Common myeloid progenitor, CD34-positive (primary cell): Measurements from ENCODE around the gene ISYNA1. TPM values are rescaled to one million over a fixed set of nuclear protein-coding genes. Genes with fewer than 3 reads are reported as not detected.

Source experiments
- CTCF ChIA-PET: fragments of 350-600 bp; sonication (Branson Sonifier 250); formaldehyde crosslinking; loops from one replicate; lab custom pipeline; 2021; ENCODE audit warnings: antibody characterized with exemption; lab: Charles Lee
- POLR2A ChIA-PET: fragments of 350-600 bp; sonication (Branson Sonifier 250); formaldehyde crosslinking; loops from one replicate; lab custom pipeline; 2021; ENCODE audit warnings: antibody characterized with exemption; lab: Charles Lee
- DNase-seq, 3 donors: peaks; one replicate each; pipeline versions ENCODE4 v3.0.0 to v3.0.0-alpha.2; 2013
- H3K27ac ChIP-seq, 2 experiments: 1 replicate in 1 of 2; 2 replicates in 1 of 2; pipeline ENCODE4 v1.7.0; 2013; ENCODE audit warnings: inconsistent platforms in 2 of 2, low read length in 2 of 2, mild to moderate bottlenecking in 2 of 2, low read depth in 1 of 2, moderate library complexity in 1 of 2; ENCODE audit not compliant: severe bottlenecking in 2 of 2, insufficient read depth in 1 of 2, poor library complexity in 1 of 2
- H3K27me3 ChIP-seq, 5 experiments: replicated peaks in 2 of 5; 1 replicate in 3 of 5; 2 replicates in 2 of 5; pipeline versions ENCODE4 v1.6.1 to v1.7.0; 2013; ENCODE audit warnings: low read length in 4 of 5, mild to moderate bottlenecking in 2 of 5, moderate library complexity in 2 of 5, inconsistent platforms in 1 of 5; ENCODE audit not compliant: insufficient read depth in 5 of 5, control insufficient read depth in 4 of 5
- H3K36me3 ChIP-seq, 4 experiments: 1 replicate in 2 of 4; 2 replicates in 2 of 4; pipeline versions ENCODE4 v1.6.1 to v1.7.0; 2013; ENCODE audit warnings: low read length in 3 of 4, control low read depth in 1 of 4, mild to moderate bottlenecking in 1 of 4; ENCODE audit not compliant: control insufficient read depth in 4 of 4, insufficient read depth in 4 of 4
- H3K4me1 ChIP-seq, 4 experiments: 1 replicate in 3 of 4; 2 replicates in 1 of 4; pipeline versions ENCODE4 v1.6.1 to v1.7.1; 2013; ENCODE audit warnings: low read length in 3 of 4, mild to moderate bottlenecking in 3 of 4, control low read depth in 1 of 4, inconsistent platforms in 1 of 4, moderate library complexity in 1 of 4; ENCODE audit not compliant: control insufficient read depth in 4 of 4, insufficient read depth in 4 of 4; ENCODE audit errors: control extremely low read depth in 1 of 4
- H3K4me3 ChIP-seq, 7 experiments: 1 replicate in 4 of 7; 2 replicates in 3 of 7; pipeline versions ENCODE4 v1.5.1 to v1.7.0; 2013; ENCODE audit warnings: mild to moderate bottlenecking in 7 of 7, low read length in 6 of 7, moderate library complexity in 6 of 7, inconsistent platforms in 2 of 7, low read depth in 2 of 7, control low read depth in 1 of 7; ENCODE audit not compliant: insufficient read depth in 4 of 7, control insufficient read depth in 1 of 7; ENCODE audit errors: extremely low read depth in 1 of 7
- H3K9me3 ChIP-seq, 5 experiments: 1 replicate in 4 of 5; 2 replicates in 1 of 5; pipeline versions ENCODE4 v1.6.1 to v1.7.1; 2013; ENCODE audit warnings: low read length in 4 of 5, mild to moderate bottlenecking in 2 of 5, inconsistent platforms in 1 of 5, low read depth in 1 of 5, moderate library complexity in 1 of 5; ENCODE audit not compliant: control insufficient read depth in 4 of 5, insufficient read depth in 2 of 5; ENCODE audit errors: control extremely low read depth in 1 of 5
- WGBS: methylation state at CpG from one replicate; pipeline ENCODE4 v1.1.5; 2013; ENCODE audit not compliant: insufficient coverage; 5-methylcytosine and 5-hydroxymethylcytosine counted together
- polyA plus RNA-seq: library from polyadenylated mRNA; unstranded; fragments of 120-200 nt; gene quantifications from one replicate; pipeline ENCODE4 v1.2.1, GENCODE V29; 2013

ISYNA1 gene
- polyA plus RNA-seq = 70.1 TPM

- Histone ChIP-seq H3K4me1 (peaks cover 0 to 42% (median 27%) of the 10 kb centered on the region in 4 experiments), H3K4me3 (peak within 1 kb of the TSS; percentile 29 to 80 (median 69)), H3K36me3 (peaks cover 0 to 27% (median 10%) of the 10 kb centered on the region in 4 experiments), H3K27ac (peak within 1 kb of the TSS in 1 of 2 experiments; percentile 68), H3K9me3 (no peaks in the 10 kb centered on the region), H3K27me3 (no peaks in the 10 kb centered on the region)
- 0% methylated on average over 73 of the region's 99 CpGs for WGBS
- CTCF ChIA-PET = no interaction called here
- POLR2A ChIA-PET = interaction anchor here (0.5 to 0.7 kb wide), 2 partner anchors 369 to 481 kb away, joined by 3 read pairs; partner anchors contain the start of gene COPE
- DNase-seq = peak in 2 of 3 donors; percentile 40 to 58
Measured at GRCh38 chr19:18437491-18438330, at the start of gene ISYNA1. ISYNA1 (minus strand) TSS chr19:18438133; CDS start chr19:18437979, 154 bp downstream.

GRCh38 chr19:18486746-18487145 lies 48.8 kb upstream of the ISYNA1 start:
- H3K4me1 ChIP-seq = peaks cover 0 to 26% (median 4%) of the 10 kb centered on the region in 4 experiments
- peaks cover 0 to 4% (median 1%) of the 10 kb centered on the region in 4 experiments for H3K36me3 ChIP-seq
- ChIA-PET CTCF (interaction anchor here (0.9 to 4.6 kb wide), 4 partner anchors 12 to 23 kb away, joined by 3 to 13 read pairs (median 8); no protein-coding TSS in a partner anchor), POLR2A (no interaction called here)
- H3K9me3 ChIP-seq = no peaks in the 10 kb centered on the region
- no peak for DNase-seq
- WGBS = 98% methylated on average over 4 of the region's 8 CpGs
- H3K4me3 ChIP-seq = no peak overlapping the region
- H3K27ac ChIP-seq = no peak overlapping the region
- no peaks in the 10 kb centered on the region for H3K27me3 ChIP-seq

GRCh38 chr19:18484992-18485391 lies 47.1 kb upstream of the ISYNA1 start:
- POLR2A ChIA-PET = no interaction called here
- WGBS = 97% methylated on average over 4 of the region's 5 CpGs
- H3K27me3 ChIP-seq = no peaks in the 10 kb centered on the region
- no peaks in the 10 kb centered on the region for H3K9me3 ChIP-seq
- DNase-seq = no peak
- no peak overlapping the region for H3K27ac ChIP-seq
- peaks cover 0 to 39% (median 9%) of the 10 kb centered on the region in 4 experiments for H3K4me1 ChIP-seq
- H3K4me3 ChIP-seq = no peak overlapping the region
- CTCF ChIA-PET = interaction anchor here (0.7 to 4.6 kb wide), 8 partner anchors 8 to 97 kb away, joined by 3 to 13 read pairs (median 3); no protein-coding TSS in a partner anchor
- H3K36me3 ChIP-seq = peaks cover 0 to 4% (median 0%) of the 10 kb centered on the region in 4 experiments

- WGBS = 98% methylated on average over 9 of the region's 12 CpGs
- Histone ChIP-seq H3K27ac (no peak overlapping the region), H3K36me3 (peaks cover 0 to 4% (median 0%) of the 10 kb centered on the region in 4 experiments), H3K4me1 (peaks cover 0 to 56% (median 21%) of the 10 kb centered on the region in 4 experiments), H3K27me3 (no peaks in the 10 kb centered on the region), H3K4me3 (no peak overlapping the region), H3K9me3 (no peaks in the 10 kb centered on the region)
- POLR2A ChIA-PET = no interaction called here
- DNase-seq = no peak
- CTCF ChIA-PET = interaction anchor here (0.6 to 2.4 kb wide), 7 partner anchors 8 to 37 kb away, joined by 3 to 14 read pairs (median 4); no protein-coding TSS in a partner anchor
Measured at GRCh38 chr19:18483119-18483890, 45.4 kb upstream of the ISYNA1 start.

DNA sequence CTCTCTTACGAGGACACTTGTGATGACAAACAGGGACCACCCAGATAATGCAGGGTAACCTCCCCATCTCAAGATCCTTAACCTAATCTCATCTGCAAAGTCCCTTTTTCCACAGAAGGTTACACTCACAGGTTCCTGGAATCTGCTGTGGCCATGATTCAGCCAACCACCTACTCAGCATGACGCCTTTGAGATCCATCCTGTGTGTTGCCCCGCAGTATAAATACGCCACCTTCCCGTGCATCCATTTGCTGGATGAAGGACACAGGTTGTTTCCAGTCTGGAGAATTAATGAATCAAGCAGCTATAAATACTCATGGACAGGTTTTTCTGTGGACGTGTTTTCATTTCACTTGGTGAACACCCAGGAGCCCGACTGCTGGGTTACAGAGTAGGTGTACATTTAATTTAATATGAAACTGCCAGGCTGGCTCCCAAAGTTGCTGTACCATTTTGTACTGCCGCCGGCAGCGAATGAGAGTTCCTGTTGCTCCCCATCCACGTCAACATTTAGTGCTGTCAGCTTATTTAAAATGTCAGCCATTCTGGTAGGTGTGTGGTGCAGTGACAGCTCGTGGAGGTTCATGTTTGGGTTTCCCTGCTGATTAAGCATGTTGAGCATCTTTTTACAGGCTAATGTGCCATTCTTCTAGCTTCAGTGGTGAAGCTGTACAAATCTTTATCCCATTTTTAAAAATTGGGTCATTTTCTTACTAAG lies 43.7 kb upstream of the ISYNA1 start:
- Histone ChIP-seq H3K4me1 (peaks cover 0 to 68% (median 20%) of the 10 kb centered on the region in 4 experiments), H3K27ac (no peak overlapping the region)

GRCh38 chr19:18480006-18480691 lies 42.2 kb upstream of the ISYNA1 start:
- no peaks in the 10 kb centered on the region for H3K27me3 ChIP-seq
- WGBS = 85% methylated on average over 12 of the region's 13 CpGs
- no peaks in the 10 kb centered on the region for H3K9me3 ChIP-seq
- no peak overlapping the region for H3K27ac ChIP-seq
- peaks cover 0 to 71% (median 20%) of the 10 kb centered on the region in 4 experiments for H3K4me1 ChIP-seq
- no peak overlapping the region for H3K4me3 ChIP-seq
- POLR2A ChIA-PET = no interaction called here
- H3K36me3 ChIP-seq = peaks cover 0 to 5% (median 0%) of the 10 kb centered on the region in 4 experiments
- CTCF ChIA-PET = interaction anchor here (0.5 to 1.6 kb wide), 6 partner anchors 9 to 215 kb away, joined by 3 to 5 read pairs (median 3); no protein-coding TSS in a partner anchor
- no peak for DNase-seq

More for the DNA sequence above, 43.7 kb upstream of the ISYNA1 start:
- POLR2A ChIA-PET = no interaction called here
- CTCF ChIA-PET = interaction anchor here (1.2 to 2.4 kb wide), 3 partner anchors 11 to 38 kb away, joined by 3 to 14 read pairs (median 6); no protein-coding TSS in a partner anchor
- DNase-seq = no peak
- 96% methylated on average over 10 of the region's 12 CpGs for WGBS
- Histone ChIP-seq H3K9me3 (no peaks in the 10 kb centered on the region), H3K4me3 (no peak overlapping the region), H3K36me3 (peaks cover 0 to 5% (median 0%) of the 10 kb centered on the region in 4 experiments), H3K27me3 (no peaks in the 10 kb centered on the region)
